Measurements from ENCODE around the gene PALLD.

PALLD gene

GRCh38 chr4:168849997-168850396 lies 353.1 kb downstream of the PALLD start:
- no peak for DNase-seq (ENCODE audit: low read depth, low spot score)

- no peak for DNase-seq (ENCODE audit: low read depth, low spot score)
These were observed 355.5 kb downstream of the PALLD start for GRCh38 chr4:168852387-168852786.

GRCh38 chr4:168852933-168853713 lies 356.3 kb downstream of the PALLD start:
- no peak for DNase-seq (ENCODE audit: low read depth, low spot score)

- DNase-seq (ENCODE audit: low read depth, low spot score): no peak
These were observed 356.9 kb downstream of the PALLD start for GRCh38 chr4:168853770-168854169.

GRCh38 chr4:168854350-168854921 lies 357.6 kb downstream of the PALLD start:
- no peak for DNase-seq (ENCODE audit: low read depth, low spot score)

- DNase-seq (ENCODE audit: low read depth, low spot score): no peak
These were observed 359.5 kb downstream of the PALLD start for GRCh38 chr4:168856312-168856711.

GRCh38 chr4:168857009-168857408 lies 360.2 kb downstream of the PALLD start:
- DNase-seq (ENCODE audit: low read depth, low spot score): no peak

GRCh38 chr4:168857546-168858314 lies 360.9 kb downstream of the PALLD start:
- no peak for DNase-seq (ENCODE audit: low read depth, low spot score)

- DNase-seq (ENCODE audit: low read depth, low spot score): no peak
These were observed 362.2 kb downstream of the PALLD start for GRCh38 chr4:168859100-168859499.

- DNase-seq (ENCODE audit: low read depth, low spot score): no peak
These were observed 363.2 kb downstream of the PALLD start for GRCh38 chr4:168859888-168860694.

GRCh38 chr4:168860827-168861226 lies 364.0 kb downstream of the PALLD start:
- no peak for DNase-seq (ENCODE audit: low read depth, low spot score)

- no peak for DNase-seq (ENCODE audit: low read depth, low spot score)
These were observed 367.1 kb downstream of the PALLD start for GRCh38 chr4:168863719-168864647.

GRCh38 chr4:168864821-168865541 lies 368.1 kb downstream of the PALLD start:
- DNase-seq (ENCODE audit: low read depth, low spot score): no peak

- DNase-seq (ENCODE audit: low read depth, low spot score): no peak
These were observed 369.0 kb downstream of the PALLD start for GRCh38 chr4:168865854-168866253.

GRCh38 chr4:168866635-168867034 lies 369.8 kb downstream of the PALLD start:
- DNase-seq (ENCODE audit: low read depth, low spot score): no peak

- DNase-seq (ENCODE audit: low read depth, low spot score): no peak
These were observed 370.3 kb downstream of the PALLD start for GRCh38 chr4:168867128-168867527.

- DNase-seq (ENCODE audit: low read depth, low spot score): no peak
These were observed 371.4 kb downstream of the PALLD start for GRCh38 chr4:168868044-168868781.

- DNase-seq (ENCODE audit: low read depth, low spot score): no peak
These were observed 371.9 kb downstream of the PALLD start for GRCh38 chr4:168868802-168869201.

GRCh38 chr4:168870004-168870403 lies 373.2 kb downstream of the PALLD start:
- no peak for DNase-seq (ENCODE audit: low read depth, low spot score)

Data from activated naive CD8-positive, alpha-beta T cell treated with anti-CD3 and anti-CD28 coated beads, Interleukin-2, amount 50 U/mL, for 16 hours (primary cell).